DMS 273 treated with DMSO at 0.1 percent for 48 hours (cell line): Measurements from ENCODE around the gene OR10R2.
"Not testable (repeated sequence)": the region's sequence is repeated elsewhere in the genome, so short reads cannot be mapped to it uniquely, and the experiment has no call there.

Experiments used
- DNase-seq: peaks from one replicate; lab custom pipeline; 2025; lab: John Stamatoyannopoulos, UW

The OR10R2 gene, protein sequence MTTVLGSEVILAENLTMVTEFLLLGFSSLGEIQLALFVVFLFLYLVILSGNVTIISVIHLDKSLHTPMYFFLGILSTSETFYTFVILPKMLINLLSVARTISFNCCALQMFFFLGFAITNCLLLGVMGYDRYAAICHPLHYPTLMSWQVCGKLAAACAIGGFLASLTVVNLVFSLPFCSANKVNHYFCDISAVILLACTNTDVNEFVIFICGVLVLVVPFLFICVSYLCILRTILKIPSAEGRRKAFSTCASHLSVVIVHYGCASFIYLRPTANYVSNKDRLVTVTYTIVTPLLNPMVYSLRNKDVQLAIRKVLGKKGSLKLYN

DNA sequence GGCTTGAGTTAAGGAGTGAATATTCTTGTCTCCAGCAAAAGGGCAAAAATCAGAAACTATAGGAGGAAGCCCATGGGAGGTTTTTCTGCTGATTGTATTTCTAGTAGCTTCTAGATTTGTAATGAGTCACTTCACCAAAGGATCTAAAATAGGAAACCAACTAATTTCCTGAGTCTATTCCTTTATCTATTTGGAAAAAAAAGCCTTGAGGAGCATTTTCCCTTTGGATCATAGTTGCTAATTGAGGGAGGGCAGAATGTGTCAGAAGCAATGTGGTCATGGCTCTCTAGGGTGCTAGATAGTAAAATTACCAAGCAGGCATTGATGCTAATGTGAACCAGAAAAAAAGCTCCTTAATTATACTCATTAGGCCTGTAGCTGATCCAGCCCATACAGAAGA lies at the start of gene OR10R2:
TSS of gene OR10R2 (plus strand) at position 301 of the 400 bp plus-strand sequence. CDS start 106 bp downstream, outside the sequence.
- DNase-seq, result no peak

- no peak for DNase-seq
Observed at GRCh38 chr1:158425027-158425426, 47.0 kb upstream of the OR10R2 start.

GRCh38 chr1:158426137-158426536 lies 45.9 kb upstream of the OR10R2 start, which contains the start of gene OR10K2:
Gene OR10K2 (minus strand): TSS chr1:158426237. CDS start chr1:158420866, 5,371 bp downstream.
- DNase-seq, result no peak

DNA sequence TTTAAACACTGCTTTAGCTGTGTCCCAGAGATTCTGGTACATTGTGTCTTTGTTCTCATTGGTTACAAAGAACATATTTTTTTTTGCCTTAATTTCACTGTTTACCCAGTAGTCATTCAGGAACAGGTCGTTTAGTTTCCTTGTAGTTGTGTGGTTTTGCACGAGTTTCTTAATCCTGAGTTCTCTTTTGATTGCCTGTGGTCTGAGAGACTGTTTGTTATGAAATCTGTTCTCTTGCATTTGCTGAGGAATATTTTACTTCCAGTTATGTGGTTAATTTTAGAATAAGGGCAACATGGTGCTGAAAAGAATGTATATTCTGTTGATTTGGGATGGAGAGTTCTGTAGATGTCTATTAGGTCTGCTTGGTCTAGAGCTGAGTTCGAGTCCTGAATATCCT lies 41.9 kb upstream of the OR10R2 start:
- DNase-seq, result not testable (repeated sequence)

GRCh38 chr1:158434741-158435140 lies 37.3 kb upstream of the OR10R2 start:
- DNase-seq, result no peak

DNA sequence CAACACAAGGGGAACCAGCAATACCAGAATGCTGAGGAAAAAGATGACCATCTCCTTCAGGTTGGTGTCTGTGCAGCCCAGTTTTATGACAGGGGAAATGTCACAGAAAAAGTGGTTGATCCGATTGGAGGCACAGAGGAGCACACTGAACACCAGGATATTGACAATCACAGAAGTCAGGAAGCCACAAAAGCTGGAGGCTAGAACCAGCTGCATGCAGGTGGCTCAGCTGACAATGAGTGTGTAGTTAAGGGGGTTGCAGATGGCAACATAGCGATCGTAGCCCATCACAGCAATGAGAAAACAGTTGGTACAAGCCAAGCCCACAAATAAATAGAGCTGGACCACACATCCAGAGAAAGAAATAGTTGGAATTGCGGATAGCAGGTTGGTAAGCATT lies 26.6 kb upstream of the OR10R2 start:
- no peak for DNase-seq

DNA sequence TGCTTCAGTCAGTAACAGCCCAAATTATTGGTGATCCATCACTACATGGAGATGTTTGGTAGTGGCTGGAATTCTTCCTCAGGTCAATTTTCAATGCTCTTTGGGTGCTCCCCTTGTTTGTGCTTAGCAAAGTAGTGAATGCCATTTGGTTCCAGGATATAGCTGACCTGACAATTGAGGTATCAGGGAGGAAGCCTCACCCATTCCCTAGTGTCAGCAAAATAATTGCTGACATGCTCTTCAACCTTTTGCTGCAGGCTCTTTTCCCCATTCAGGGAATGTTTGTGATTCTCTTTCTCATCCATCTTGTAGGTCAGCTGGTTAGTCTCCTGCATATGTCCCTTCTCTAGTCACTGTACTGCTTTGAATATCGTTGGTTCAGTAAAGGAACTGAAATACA lies 17.5 kb upstream of the OR10R2 start:
- no peak for DNase-seq

GRCh38 chr1:158457246-158457645 lies 14.8 kb upstream of the OR10R2 start:
- DNase-seq, result no peak

GRCh38 chr1:158458263-158458662 lies 13.8 kb upstream of the OR10R2 start:
- no peak for DNase-seq

GRCh38 chr1:158461534-158461933 lies 10.5 kb upstream of the OR10R2 start, which contains the start of gene OR10K1:
Gene OR10K1 (plus strand): TSS chr1:158461834. CDS start chr1:158465562, 3,728 bp downstream.
- no peak for DNase-seq

DNA sequence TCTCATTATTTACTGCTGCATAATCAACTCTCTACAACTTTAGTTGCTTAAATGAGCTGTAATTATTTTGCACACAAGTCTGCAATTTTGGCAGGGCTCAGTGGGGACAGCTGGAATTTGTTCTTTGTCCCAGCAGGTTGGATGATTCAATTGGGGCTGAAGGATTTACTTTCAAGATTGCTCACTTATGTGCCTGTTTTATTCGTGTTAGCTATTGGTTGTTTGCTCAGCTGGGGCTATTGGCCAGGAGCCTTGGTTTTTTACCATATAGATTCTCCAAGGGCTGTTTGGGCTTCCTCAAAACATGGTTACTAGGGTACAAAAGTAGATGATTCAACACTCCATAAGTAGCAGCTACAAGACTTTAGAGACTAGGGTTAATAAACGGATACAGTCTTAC lies 13.4 kb downstream of the OR10R2 start:
- DNase-seq, result no peak

GRCh38 chr1:158491316-158491715 lies 19.3 kb downstream of the OR10R2 start:
- DNase-seq, result no peak

DNA sequence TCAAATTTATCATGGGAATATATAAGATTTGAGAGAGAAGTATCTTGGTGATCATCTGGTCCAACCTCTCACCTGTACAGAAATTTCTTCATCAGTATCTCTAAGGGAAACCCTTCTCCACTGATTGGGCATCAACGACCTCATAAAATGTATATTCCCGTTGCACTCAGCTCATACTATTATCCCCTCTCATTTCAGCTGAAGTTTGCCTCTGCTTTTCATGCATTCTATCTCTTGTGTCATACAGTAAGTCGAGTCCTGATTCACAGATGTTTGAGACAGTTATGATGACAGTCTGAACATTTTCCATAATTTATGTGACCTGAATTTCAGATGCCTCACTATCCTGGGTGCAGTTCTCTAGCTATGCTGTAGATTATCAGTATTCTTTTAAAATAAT lies 21.0 kb downstream of the OR10R2 start:
- DNase-seq, result no peak

- no peak for DNase-seq
Observed at GRCh38 chr1:158494796-158495195, 22.8 kb downstream of the OR10R2 start.

DNA sequence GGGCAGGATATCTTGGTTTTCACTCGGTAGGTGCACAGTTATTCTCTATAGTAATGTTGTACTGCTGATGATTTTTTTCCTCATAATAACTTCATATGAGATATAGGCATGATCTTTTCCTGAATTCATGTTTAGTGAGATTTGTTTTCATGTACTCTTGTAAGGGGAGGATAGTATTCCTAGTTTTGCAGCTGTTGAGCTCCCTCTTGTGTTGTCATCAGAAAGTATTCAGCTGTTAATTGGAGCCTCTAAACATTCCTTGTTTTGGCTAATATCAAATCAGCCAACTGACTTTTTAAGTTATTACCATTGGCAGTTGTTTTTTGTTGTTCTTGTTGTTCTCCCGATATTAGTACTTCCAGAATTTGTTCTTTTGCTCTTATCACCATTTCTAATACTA lies 24.4 kb downstream of the OR10R2 start:
- DNase-seq, result no peak

DNA sequence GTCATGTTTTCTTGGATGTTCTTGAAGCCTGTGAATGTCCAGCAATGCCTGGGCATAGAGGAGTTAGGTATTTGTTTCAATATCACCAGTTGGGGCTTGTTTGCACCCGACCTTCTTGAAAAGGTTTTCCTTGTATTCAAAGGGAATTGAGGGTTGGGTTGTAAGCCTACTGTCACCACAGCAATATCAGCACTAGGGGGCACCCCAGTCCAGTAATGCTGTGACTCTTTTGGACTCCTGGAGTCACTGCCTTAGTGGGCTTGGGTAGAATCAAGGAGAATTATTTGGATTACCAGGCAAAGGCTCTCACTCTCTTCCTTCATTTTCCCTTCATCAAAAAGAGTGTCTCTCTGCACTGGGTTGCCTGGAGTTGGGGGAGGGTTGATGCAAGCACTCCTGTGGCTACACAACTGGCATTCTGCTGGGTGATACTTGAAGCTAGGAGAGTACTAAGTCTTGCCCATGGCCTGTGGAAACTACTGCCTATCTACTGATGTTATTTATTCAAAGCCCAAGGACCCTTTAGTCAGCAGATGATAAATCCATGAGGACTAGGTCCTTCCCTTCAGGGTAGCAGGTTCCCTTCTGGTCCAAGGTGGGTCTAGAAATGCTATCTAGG lies 34.5 kb downstream of the OR10R2 start:
- DNase-seq, result no peak

DNA sequence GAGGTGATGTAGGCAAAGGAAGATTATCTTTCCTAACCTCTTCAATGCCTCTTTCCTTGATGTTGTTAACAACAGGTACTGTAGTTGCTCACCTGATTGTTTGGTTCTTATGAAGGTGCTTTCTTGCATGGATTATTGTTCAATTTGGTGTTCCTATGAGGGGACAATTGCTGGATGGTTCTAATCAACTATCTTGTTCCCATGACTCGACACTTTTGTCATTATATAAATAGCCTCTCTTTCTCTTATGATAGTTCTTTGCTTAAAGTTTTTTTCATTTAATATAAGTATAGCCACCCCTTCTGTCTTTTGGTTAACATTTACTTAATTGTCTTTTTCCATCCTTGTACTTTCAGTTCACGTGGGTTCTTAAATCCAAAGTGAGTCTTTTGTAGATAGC lies 35.5 kb downstream of the OR10R2 start:
- DNase-seq, result no peak

DNA sequence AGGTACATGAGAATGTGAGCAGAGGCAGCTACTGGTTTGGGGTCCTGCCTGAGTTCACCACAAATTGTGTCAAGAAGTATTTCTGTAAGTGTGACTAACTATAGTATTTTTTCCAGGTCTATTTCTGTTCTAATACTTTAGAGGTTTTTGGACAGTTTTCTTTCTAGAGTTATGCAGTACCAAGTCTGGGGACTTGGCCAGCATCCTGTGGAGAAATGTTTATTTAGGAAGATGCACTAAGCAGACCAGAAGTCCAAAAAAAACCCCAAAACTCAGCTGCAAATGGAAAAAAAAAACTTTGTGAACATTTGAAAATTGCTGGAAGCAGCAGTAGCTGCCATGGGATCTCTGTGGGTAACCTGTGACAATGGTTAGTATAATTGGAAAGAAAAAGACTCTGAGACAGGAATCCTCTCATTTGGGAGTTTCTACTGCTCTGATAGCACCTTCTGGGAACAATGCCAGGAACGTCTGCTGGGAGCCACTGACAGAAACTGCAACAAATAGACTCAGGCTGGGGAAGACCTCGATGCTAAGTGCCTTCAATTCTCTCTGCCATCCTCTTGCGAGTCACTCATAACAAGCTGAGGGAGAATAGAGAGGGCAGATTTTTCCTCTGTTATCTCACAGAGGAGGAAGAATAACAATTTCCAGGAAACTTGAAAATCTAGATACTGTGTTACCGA lies 37.6 kb downstream of the OR10R2 start:
- DNase-seq, result no peak

- no peak for DNase-seq
Observed at GRCh38 chr1:158516966-158517365, 44.9 kb downstream of the OR10R2 start.

- no peak for DNase-seq
Observed at GRCh38 chr1:158520021-158520420, 48.0 kb downstream of the OR10R2 start.

DNA sequence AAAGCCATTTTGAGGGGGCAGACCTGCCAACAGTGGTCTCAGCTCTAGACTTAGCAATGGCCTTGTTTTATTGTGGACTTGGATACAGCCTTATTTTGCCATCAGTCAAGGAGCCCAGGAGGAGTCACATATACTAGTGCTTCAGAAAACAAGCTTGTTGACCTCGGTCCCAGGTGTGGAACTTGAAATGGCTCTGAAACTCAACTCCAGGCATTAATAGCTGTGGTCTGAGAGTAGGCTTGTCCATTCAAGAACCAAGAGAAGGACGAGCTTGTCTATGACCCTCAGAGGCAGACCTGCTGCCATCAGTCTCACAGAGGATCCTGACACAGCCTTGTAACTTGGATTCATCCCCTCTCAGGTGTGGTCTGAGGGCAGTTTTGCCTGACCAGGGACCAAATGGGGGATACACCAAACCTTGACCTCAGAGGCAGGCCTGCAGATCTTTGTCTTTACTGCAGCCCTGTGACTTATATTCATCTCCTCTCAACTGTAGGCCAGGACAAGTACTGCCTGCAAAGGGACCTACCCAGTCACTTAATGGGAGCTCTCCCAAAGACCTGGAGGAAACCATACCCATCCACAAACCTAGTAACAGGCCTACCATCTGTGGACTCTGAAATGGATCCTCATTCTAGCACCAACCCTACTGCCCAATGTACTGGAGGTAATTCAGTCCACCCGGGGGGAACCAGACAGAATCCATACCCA lies 49.1 kb downstream of the OR10R2 start:
- DNase-seq, result no peak

- DNase-seq, result no peak
Observed at GRCh38 chr1:158521666-158522058, 49.6 kb downstream of the OR10R2 start.
